ENCODE data around the gene SETX. TPM values are rescaled to one million over a fixed set of nuclear protein-coding genes. Genes with fewer than 3 reads are reported as not detected.
A peak's percentile ranks its signal among the peaks of the same experiment; 100 is the strongest.

SETX gene
- total and polyA plus RNA-seq, 5 experiments from 2014 or later = 21.4 to 84.8 (median 29.1) TPM

DNA sequence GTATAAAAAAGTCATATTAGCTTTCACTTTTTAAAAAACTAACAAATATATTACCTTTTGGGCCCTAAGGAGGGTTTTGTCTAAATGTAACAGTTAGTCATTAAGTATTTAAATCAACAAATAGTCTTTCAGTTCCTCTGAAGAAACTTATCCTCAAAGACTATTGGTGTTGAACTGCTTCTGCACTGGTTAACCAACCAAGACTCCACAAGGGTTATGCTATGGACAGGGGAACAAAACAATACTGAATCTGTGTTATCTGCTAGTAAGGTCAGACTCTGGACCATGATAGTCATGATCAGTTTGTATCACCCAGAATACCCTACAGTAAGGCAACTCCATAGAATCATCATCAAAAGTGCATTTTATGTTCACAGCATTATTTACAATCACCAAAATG lies 42.4 kb downstream of the SETX start:
- H3K9me3 Mint-ChIP-seq = no peaks in the 10 kb centered on the region
- no peak overlapping the region for H3K4me3 Mint-ChIP-seq
- ATAC-seq (no peak), DNase-seq (no peak)
- H3K27ac Mint-ChIP-seq = peak overlapping the region in 8 of 10 donors; percentile 1 to 87 (median 51)
- POLR2A ChIA-PET = no interaction called here
- peaks cover 7 to 34% (median 29%) of the 10 kb centered on the region in 4 donors for H3K4me1 Mint-ChIP-seq
- H3K36me3 Mint-ChIP-seq = peaks cover 4 to 69% (median 31%) of the 10 kb centered on the region in 3 donors
- H3K27me3 Mint-ChIP-seq = no peaks in the 10 kb centered on the region

DNA sequence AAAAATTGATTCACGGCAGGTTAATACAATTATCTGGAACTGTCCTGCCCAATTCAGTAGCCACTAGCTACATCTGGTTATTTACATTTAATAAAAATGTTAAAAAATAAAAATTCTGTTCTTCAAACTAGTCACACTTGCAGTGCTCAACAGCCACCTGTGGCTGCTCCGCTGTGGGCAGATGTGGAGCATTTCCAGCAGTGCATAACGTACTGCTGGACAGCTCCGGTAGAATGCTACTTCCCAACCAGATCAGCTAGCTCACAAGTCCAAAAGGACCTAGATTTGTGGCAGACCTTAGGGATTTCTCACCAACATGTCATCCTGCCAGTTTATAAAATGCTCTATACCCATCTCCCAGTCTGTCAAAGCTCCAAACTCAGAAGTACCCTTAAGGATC lies 42.8 kb downstream of the SETX start:
- H3K4me3 Mint-ChIP-seq = no peak overlapping the region
- peak overlapping the region in 8 of 10 donors; percentile 1 to 87 (median 51) for H3K27ac Mint-ChIP-seq
- no peak for DNase-seq
- ATAC-seq = no peak
- no peaks in the 10 kb centered on the region for H3K27me3 Mint-ChIP-seq
- peaks cover 4 to 73% (median 31%) of the 10 kb centered on the region in 3 donors for H3K36me3 Mint-ChIP-seq
- no peaks in the 10 kb centered on the region for H3K9me3 Mint-ChIP-seq
- H3K4me1 Mint-ChIP-seq = peaks cover 7 to 34% (median 30%) of the 10 kb centered on the region in 4 donors
- POLR2A ChIA-PET = no interaction called here

GRCh38 chr9:132309056-132309455 lies 45.7 kb downstream of the SETX start:
- DNase-seq (no peak), ATAC-seq (no peak)
- Mint-ChIP-seq H3K4me3 (no peak overlapping the region), H3K27me3 (no peaks in the 10 kb centered on the region), H3K4me1 (peaks cover 9 to 42% (median 33%) of the 10 kb centered on the region in 4 donors), H3K27ac (peak overlapping the region in 6 of 10 donors; percentile 4 to 65 (median 26)), H3K36me3 (peaks cover 4 to 94% (median 36%) of the 10 kb centered on the region in 3 donors), H3K9me3 (no peaks in the 10 kb centered on the region)
- POLR2A ChIA-PET = no interaction called here

DNA sequence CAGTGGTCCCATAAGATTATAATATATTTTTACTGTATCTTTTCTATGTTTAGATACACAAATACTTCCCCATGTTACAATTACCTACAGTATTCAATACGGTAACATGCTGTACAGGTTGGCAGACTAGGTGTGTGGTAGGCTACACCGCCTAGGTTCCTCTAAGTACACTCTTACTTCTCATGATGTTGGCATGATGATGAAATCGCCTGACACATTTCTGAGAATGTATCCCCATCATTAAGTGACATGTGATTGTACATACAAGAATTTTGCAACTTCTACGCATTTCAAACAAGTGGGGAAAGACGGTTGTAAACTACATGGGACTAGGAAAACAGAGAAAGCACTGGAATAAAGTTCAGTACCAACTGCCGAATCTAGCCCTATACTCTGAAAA lies 53.3 kb downstream of the SETX start:
- H3K4me3 Mint-ChIP-seq = no peak overlapping the region
- peak overlapping the region in 1 of 10 donors; percentile 74 for H3K27ac Mint-ChIP-seq
- DNase-seq (no peak), ATAC-seq (no peak)
- peaks cover 13 to 89% (median 24%) of the 10 kb centered on the region in 3 donors for H3K36me3 Mint-ChIP-seq
- no peaks in the 10 kb centered on the region for H3K27me3 Mint-ChIP-seq
- POLR2A ChIA-PET = no interaction called here
- no peaks in the 10 kb centered on the region for H3K9me3 Mint-ChIP-seq
- H3K4me1 Mint-ChIP-seq = peaks cover 2 to 27% (median 16%) of the 10 kb centered on the region in 4 donors

- no peak for DNase-seq
- H3K27me3 Mint-ChIP-seq = no peaks in the 10 kb centered on the region
- H3K36me3 Mint-ChIP-seq = peaks cover 18 to 92% (median 30%) of the 10 kb centered on the region in 3 donors
- H3K4me3 Mint-ChIP-seq = no peak overlapping the region
- POLR2A ChIA-PET = no interaction called here
- H3K4me1 Mint-ChIP-seq = peaks cover 4 to 24% (median 15%) of the 10 kb centered on the region in 4 donors
- ATAC-seq = no peak
- H3K9me3 Mint-ChIP-seq = no peaks in the 10 kb centered on the region
- peak overlapping the region in 2 of 10 donors; percentile 33 to 80 for H3K27ac Mint-ChIP-seq
Measured at GRCh38 chr9:132299221-132299620, 55.6 kb downstream of the SETX start.

- Mint-ChIP-seq H3K4me3 (no peak overlapping the region), H3K27me3 (no peaks in the 10 kb centered on the region), H3K9me3 (no peaks in the 10 kb centered on the region), H3K4me1 (peaks cover 12 to 31% (median 15%) of the 10 kb centered on the region in 4 donors), H3K27ac (peak overlapping the region in 8 of 10 donors; percentile 23 to 70 (median 44)), H3K36me3 (peaks cover 14 to 84% (median 26%) of the 10 kb centered on the region in 3 donors)
- DNase-seq (no peak), ATAC-seq (no peak)
- POLR2A ChIA-PET = interaction anchor here (1.1 kb wide), 1 partner anchor 12 kb away, joined by 7 read pairs; no protein-coding TSS in a partner anchor
Measured at GRCh38 chr9:132295181-132295580, 59.6 kb downstream of the SETX start.

DNA sequence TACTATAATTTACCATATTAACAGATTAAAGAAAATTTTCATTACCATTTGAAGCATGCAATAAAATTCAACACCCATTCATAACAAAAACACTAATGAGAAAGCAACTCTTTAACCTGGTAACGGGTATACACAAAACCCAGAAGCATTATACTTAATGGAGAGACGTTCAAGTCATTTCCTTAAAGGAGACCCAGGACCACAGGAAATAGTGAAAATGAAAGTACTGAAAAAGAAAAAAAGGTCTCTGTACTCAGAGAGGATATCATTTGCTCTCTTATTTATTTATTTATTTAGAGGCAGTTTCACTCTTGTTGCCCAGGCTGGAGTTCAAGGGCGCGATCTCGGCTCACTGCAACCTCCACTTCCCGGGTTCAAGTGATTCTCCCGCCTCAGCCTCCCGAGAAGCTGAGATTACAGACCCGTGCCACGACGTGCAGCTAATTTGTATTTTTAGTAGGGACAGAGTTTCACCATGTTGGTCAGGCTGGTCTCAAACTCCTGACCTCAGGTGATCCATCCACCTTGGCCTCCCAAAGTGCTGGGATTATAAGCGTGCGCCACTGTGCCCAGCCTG lies 61.6 kb downstream of the SETX start:
- H3K27me3 Mint-ChIP-seq = no peaks in the 10 kb centered on the region
- no peaks in the 10 kb centered on the region for H3K9me3 Mint-ChIP-seq
- H3K4me1 Mint-ChIP-seq = peaks cover 5 to 21% (median 13%) of the 10 kb centered on the region in 4 donors
- POLR2A ChIA-PET = interaction anchor here (1.1 kb wide), 1 partner anchor 61 kb away, joined by 3 read pairs; the partner anchor contains the start of gene SETX
- H3K4me3 Mint-ChIP-seq = peak overlapping the region in 8 of 10 donors; percentile 10 to 50 (median 18)
- peaks cover 11 to 76% (median 20%) of the 10 kb centered on the region in 3 donors for H3K36me3 Mint-ChIP-seq
- ATAC-seq (peak; percentile 54 to 73), DNase-seq (peak in 2 of 10 donors; percentile 14 to 16)
- H3K27ac Mint-ChIP-seq = peak overlapping the region in 8 of 10 donors; percentile 22 to 83 (median 64)

DNA sequence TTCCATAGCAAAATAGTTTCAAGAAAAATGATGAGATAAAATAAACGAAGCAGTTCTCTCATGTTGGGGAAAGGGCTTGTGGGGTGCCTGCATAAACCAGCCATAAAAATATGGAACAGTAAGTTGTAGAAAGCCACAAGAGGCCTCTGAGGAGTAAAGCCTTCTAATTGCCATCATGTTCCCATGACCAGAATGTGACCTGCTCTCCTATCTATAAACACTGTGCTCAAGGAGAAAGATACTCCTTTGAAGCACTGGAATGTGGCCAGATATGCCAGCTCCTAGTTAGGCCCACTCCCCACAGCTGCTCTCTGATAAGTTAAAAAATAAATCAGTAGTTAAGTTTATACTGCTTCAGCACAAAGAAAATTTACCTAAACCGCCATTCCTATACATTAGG lies 65.8 kb downstream of the SETX start:
- H3K4me3 Mint-ChIP-seq = no peak overlapping the region
- POLR2A ChIA-PET = no interaction called here
- H3K36me3 Mint-ChIP-seq = peaks cover 0 to 74% (median 11%) of the 10 kb centered on the region in 3 donors
- no peak for ATAC-seq
- H3K9me3 Mint-ChIP-seq = no peaks in the 10 kb centered on the region
- DNase-seq = no peak
- H3K27me3 Mint-ChIP-seq = no peaks in the 10 kb centered on the region
- H3K27ac Mint-ChIP-seq = peak overlapping the region in 8 of 10 donors; percentile 11 to 83 (median 45)
- H3K4me1 Mint-ChIP-seq = peaks cover 0 to 13% (median 5%) of the 10 kb centered on the region in 4 donors

DNA sequence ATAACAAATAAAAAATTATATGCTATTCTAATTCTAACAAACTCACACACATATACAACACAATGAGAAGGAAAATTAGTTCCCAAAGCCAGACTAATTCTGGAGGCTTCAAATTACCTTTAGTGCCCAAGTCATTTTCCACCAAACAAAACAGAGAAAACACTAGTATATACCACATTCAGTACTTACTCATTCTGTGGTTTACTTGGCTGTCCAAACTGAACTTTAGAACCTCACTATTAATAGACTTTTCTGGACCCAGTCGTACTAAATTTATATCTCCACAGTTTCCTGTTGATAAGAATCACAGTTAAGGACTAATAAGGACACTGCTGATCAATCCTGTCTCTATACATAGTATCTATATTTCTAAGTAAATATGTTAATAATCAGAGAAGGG lies 66.4 kb downstream of the SETX start:
- DNase-seq = no peak
- ATAC-seq = no peak
- Mint-ChIP-seq H3K4me3 (no peak overlapping the region), H3K27ac (peak overlapping the region in 5 of 10 donors; percentile 15 to 51 (median 34)), H3K27me3 (no peaks in the 10 kb centered on the region), H3K9me3 (no peaks in the 10 kb centered on the region), H3K4me1 (peaks cover 0 to 11% (median 5%) of the 10 kb centered on the region in 4 donors), H3K36me3 (peaks cover 0 to 78% (median 11%) of the 10 kb centered on the region in 3 donors)
- POLR2A ChIA-PET = no interaction called here

- Mint-ChIP-seq H3K27ac (no peak overlapping the region), H3K4me3 (no peak overlapping the region), H3K4me1 (peaks cover 0 to 4% (median under 1%) of the 10 kb centered on the region in 4 donors), H3K36me3 (peaks cover 0 to 81% (median 16%) of the 10 kb centered on the region in 3 donors), H3K27me3 (no peaks in the 10 kb centered on the region), H3K9me3 (no peaks in the 10 kb centered on the region)
- DNase-seq (no peak), ATAC-seq (no peak)
- POLR2A ChIA-PET = no interaction called here
Measured at GRCh38 chr9:132287256-132287760, 67.5 kb downstream of the SETX start.

DNA sequence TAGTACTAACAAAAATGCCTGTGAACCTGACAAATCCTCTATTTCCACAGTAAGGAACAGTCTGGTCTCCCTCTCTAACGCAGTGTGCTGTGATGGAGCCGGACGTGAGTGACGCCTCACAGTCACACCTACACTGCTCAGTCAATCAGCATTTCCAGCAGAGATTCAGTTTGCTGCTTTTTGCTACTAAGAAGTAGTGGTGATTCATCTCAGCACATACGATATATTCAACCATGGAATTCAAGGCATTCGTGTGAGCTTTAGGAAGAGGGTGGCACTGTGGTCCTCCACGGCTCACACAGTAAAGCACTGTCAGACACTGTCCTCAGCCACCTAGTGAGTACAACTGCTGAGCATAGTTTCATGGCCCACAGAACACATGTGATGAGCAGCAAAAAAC lies 70.9 kb downstream of the SETX start:
- Mint-ChIP-seq H3K27ac (peak overlapping the region in 4 of 10 donors; percentile 7 to 77 (median 32)), H3K9me3 (no peaks in the 10 kb centered on the region), H3K4me3 (no peak overlapping the region), H3K4me1 (peaks cover 0 to 2% (median 0%) of the 10 kb centered on the region in 4 donors), H3K36me3 (peaks cover 0 to 96% (median 22%) of the 10 kb centered on the region in 3 donors), H3K27me3 (no peaks in the 10 kb centered on the region)
- POLR2A ChIA-PET = no interaction called here
- ATAC-seq (no peak), DNase-seq (no peak)

DNA sequence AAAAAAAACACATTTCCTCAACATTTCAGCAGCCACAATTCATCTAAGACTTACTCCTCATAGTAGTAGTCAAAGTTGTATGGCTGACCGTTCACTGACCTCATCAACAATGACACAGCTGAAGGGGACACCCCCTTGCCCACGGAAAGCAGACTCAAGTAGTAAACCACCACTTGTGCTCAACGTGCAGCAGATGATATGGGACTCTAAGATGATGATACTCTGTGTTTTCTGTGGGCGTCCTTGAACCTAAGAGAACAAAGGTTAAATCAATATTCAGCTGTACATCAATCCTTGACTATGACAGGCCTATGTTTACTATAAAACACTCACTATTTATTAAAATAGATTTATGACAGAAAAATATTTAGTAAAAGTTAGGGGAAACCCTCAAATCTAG lies 71.6 kb downstream of the SETX start:
- POLR2A ChIA-PET = no interaction called here

DNA sequence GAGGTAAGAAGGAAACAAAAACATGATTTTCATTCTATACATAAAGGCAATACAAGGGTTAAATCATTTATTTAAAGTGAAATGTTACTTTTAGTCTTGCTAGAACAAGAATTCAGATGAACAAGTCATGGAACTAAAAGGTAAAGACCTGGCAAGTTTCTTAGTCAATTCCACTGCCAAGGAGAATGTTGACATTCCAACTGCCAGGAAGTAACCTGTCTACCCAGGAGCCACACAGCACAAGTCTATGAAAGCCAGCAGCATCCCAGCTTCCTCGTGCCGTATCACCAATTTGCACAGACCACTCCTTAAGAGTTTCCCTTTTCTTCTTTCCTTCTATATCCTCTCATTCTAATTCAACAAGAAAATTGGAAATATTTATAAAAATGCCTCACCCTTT lies 79.9 kb downstream of the SETX start:
- Mint-ChIP-seq H3K9me3 (no peaks in the 10 kb centered on the region), H3K4me1 (peaks cover 0 to 2% (median 0%) of the 10 kb centered on the region in 4 donors), H3K27me3 (no peaks in the 10 kb centered on the region), H3K36me3 (peaks cover 11 to 97% (median 33%) of the 10 kb centered on the region in 3 donors), H3K4me3 (no peak overlapping the region), H3K27ac (peak overlapping the region in 3 of 10 donors; percentile 25 to 52 (median 47))
- ATAC-seq = no peak
- no peak for DNase-seq
- POLR2A ChIA-PET = no interaction called here

More for the DNA sequence above, 71.6 kb downstream of the SETX start:
- H3K9me3 Mint-ChIP-seq = no peaks in the 10 kb centered on the region
- DNase-seq (no peak), ATAC-seq (no peak)
- peak overlapping the region in 3 of 10 donors; percentile 7 to 69 (median 56) for H3K27ac Mint-ChIP-seq
- no peak overlapping the region for H3K4me3 Mint-ChIP-seq
- peaks cover 0 to 98% (median 23%) of the 10 kb centered on the region in 3 donors for H3K36me3 Mint-ChIP-seq
- peaks cover 0 to 2% (median 0%) of the 10 kb centered on the region in 4 donors for H3K4me1 Mint-ChIP-seq
- no peaks in the 10 kb centered on the region for H3K27me3 Mint-ChIP-seq

Data from naive thymus-derived CD8-positive, alpha-beta T cell (primary cell).